ENCODE data around the gene ADGRF5. TPM values are rescaled to one million over a fixed set of nuclear protein-coding genes. Genes with fewer than 3 reads are reported as not detected.

ADGRF5 gene
- total and polyA plus RNA-seq, 12 donors: 27.1 to 92.1 (median 35.4) TPM

DNA sequence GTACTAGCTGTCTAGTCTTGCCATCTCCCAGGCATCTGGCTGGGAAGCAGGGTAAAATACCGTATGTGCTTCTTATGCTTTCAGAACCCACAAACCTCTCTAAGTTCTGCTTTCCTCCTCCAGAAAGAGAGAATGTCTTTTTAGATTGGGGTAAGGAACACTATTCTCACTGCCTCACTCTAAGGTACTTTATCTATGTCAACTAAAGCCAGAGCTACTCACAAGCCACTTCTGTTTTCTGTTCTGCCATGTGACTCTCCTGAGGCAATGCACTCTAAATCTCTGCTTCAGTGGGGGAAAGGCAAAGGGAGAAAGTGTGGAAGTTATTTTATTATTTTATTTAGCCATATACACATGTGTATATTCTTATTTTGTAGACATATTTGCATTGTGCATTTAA, 112.9 kb downstream of the ADGRF5 start:
- Histone ChIP-seq H3K27me3 (peaks cover 0 to 15% (median 7%) of the 10 kb centered on the region in 7 donors), H3K36me3 (no peaks in the 10 kb centered on the region), H3K9me3 (peaks cover 0 to 6% (median 0%) of the 10 kb centered on the region in 11 donors), H3K4me3 (no peak overlapping the region), H3K27ac (no peak overlapping the region), H3K4me1 (no peaks in the 10 kb centered on the region)
- intact Hi-C loops (cut with DNase I): no loop called here
- TF ChIP-seq, protein P1, sequence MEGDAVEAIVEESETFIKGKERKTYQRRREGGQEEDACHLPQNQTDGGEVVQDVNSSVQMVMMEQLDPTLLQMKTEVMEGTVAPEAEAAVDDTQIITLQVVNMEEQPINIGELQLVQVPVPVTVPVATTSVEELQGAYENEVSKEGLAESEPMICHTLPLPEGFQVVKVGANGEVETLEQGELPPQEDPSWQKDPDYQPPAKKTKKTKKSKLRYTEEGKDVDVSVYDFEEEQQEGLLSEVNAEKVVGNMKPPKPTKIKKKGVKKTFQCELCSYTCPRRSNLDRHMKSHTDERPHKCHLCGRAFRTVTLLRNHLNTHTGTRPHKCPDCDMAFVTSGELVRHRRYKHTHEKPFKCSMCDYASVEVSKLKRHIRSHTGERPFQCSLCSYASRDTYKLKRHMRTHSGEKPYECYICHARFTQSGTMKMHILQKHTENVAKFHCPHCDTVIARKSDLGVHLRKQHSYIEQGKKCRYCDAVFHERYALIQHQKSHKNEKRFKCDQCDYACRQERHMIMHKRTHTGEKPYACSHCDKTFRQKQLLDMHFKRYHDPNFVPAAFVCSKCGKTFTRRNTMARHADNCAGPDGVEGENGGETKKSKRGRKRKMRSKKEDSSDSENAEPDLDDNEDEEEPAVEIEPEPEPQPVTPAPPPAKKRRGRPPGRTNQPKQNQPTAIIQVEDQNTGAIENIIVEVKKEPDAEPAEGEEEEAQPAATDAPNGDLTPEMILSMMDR (IDR thresholded peaks at IDR 0.05): no peak
- 62 to 74% methylated on average over 1 of the region's 1 CpG for whole genome bisulfite sequencing, 2 donors
- ATAC-seq (no peak), DNase-seq (no peak)

Other genes with a start within 250 kb of the ADGRF5 start
- gene TDRD6, start 234.1 kb downstream of the ADGRF5 start, total RNA-seq: 1 to 10 TPM in 1 of 10 donors, under 1 TPM in 9; 0.20 to 1.3 (median 0.54) TPM
- gene TDRD6, start 234.1 kb downstream of the ADGRF5 start, polyA plus RNA-seq: 1 to 10 TPM in 1 of 2 donors, under 1 TPM in 1; 0.10 to 1.4 TPM
- 1 to 10 TPM in 1 of 10 donors, under 1 TPM in 3, not detected in 6; 0.12 to 4.0 (median 0.25) TPM for gene PLA2G7, start 186.6 kb downstream of the ADGRF5 start, total RNA-seq
- under 1 TPM; 0.12 to 0.29 TPM for gene PLA2G7, start 186.6 kb downstream of the ADGRF5 start, polyA plus RNA-seq
- gene ANKRD66, start 175.0 kb downstream of the ADGRF5 start, total RNA-seq: not detected
- gene ANKRD66, start 175.0 kb downstream of the ADGRF5 start, polyA plus RNA-seq: not detected
- gene MEP1A, start 128.5 kb downstream of the ADGRF5 start, total RNA-seq: not detected
- gene MEP1A, start 128.5 kb downstream of the ADGRF5 start, polyA plus RNA-seq: not detected
- not detected for gene ADGRF1, start 120.4 kb upstream of the ADGRF5 start, total RNA-seq
- not detected for gene ADGRF1, start 120.4 kb upstream of the ADGRF5 start, polyA plus RNA-seq